GM12801 (cell line): ENCODE data around the gene C1QTNF8.

Experiments
- TF ChIP-seq, protein P1 (sequence below): IDR thresholded peaks from one replicate; pipeline ENCODE4 v1.5.1; 2011; ENCODE audit warnings: control low read depth; ENCODE audit not compliant: insufficient read length; ENCODE audit errors: extremely low read depth

Gene C1QTNF8

DNA sequence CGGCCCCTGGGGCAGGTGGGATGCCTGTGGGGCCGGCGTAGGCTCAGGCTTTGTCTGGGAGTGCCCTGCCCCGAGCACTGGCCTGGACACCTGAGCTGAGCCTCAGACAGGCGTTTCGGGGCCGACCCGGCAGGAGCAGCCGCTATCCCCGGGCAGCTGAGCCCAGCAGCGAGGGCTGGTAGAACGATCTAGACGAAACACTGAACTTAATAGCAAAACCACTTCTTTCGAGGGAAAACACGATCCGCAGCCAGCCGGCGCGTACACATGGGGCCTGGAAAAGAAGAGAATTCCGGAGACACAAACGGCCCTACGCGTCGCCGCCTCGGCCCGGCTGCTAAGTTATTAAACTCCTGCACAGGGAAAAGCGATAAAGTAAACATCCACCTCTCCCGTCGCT, 45.5 kb downstream of the C1QTNF8 start:
- TF ChIP-seq, protein P1, sequence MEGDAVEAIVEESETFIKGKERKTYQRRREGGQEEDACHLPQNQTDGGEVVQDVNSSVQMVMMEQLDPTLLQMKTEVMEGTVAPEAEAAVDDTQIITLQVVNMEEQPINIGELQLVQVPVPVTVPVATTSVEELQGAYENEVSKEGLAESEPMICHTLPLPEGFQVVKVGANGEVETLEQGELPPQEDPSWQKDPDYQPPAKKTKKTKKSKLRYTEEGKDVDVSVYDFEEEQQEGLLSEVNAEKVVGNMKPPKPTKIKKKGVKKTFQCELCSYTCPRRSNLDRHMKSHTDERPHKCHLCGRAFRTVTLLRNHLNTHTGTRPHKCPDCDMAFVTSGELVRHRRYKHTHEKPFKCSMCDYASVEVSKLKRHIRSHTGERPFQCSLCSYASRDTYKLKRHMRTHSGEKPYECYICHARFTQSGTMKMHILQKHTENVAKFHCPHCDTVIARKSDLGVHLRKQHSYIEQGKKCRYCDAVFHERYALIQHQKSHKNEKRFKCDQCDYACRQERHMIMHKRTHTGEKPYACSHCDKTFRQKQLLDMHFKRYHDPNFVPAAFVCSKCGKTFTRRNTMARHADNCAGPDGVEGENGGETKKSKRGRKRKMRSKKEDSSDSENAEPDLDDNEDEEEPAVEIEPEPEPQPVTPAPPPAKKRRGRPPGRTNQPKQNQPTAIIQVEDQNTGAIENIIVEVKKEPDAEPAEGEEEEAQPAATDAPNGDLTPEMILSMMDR = no peak

DNA sequence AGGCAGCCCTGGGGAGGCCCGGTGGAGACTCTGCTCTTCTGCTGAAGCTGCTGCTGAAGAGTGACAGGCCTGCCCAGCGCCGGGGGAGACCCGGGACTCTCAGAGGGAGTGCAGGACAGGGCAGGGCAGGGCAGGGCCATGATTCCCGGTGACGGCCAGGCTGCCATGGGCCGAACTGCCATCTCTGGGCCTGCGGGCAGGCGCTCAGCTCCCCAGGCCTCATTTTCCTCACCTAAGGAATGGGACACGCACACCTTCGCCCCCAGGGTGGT, 46.1 kb downstream of the C1QTNF8 start:
- TF ChIP-seq, protein P1 = no peak

DNA sequence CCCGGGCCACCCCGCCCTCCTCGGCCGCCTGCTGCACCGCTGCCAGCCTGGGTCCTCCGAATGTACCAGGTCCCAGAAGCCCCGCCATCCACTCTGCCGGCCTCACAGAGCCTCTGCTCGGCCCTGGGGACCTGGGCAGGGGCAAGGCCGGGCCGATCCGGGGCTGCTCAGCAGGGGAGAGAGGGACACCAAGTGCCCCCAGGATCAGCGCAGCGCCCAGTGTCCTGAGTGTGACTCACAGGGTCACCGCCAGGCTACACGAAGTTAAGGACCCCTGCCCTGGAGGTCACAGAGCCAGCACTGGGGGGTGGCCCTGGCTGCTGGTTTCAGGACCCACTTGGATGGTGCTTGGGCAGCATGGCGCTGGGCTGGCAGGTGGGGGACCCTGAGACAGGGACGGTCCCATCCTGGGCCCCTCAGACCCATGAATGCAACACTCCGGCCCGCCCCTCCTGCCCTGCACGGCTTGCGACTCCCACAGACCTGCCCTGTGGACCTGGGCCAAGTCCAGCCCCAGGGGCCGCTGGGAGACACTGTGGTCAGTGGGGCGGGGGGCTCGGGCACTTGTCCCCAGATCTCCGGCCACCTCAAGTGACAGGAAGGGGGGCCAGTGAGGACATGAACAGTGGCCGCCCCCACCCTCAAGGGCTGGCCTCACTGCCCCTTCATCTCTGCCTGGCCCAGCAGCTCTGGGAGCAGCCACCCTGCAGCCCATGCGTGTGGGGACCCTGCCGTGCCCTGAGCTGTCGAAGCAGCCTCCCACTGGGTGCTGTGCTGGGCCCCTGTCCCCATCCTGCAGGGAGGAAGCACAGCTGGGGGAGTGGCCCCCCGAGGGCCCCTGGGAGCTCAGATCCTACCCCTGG, 46.7 kb downstream of the C1QTNF8 start:
- TF ChIP-seq, protein P1 = no peak

DNA sequence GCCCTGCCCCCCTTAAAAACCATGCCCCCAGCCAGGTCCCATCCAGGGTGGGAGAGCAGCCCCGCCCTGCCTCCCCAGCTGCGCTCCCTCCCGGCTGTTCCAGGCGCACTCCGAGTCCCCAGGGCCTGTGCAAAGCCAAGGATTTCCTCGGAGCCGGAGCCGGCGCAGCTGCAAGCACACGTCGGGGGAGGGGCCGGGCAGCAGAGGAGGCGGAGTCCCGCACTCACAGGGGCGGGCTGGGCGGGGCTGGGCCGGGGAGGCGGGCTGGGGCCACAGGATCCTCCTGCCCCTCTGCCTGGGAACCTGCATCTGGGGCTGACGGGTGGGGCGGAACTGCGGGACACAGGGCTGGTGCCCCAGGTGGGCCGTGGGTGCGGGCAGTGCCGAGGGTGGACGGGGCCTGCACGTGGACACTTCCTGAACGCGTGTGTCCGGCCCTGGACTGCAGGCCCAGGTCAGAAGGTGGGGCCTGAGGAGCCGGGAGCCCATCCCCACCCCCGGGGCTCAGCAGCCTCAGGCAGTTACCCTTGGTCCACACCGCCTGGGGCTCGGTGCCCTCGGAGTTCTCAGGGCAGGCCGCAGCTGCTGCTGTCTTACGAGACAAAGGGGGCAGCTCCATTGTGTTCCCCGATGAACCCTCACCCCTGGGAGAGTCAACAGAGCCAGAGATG, 47.5 kb downstream of the C1QTNF8 start:
- TF ChIP-seq, protein P1 = no peak

DNA sequence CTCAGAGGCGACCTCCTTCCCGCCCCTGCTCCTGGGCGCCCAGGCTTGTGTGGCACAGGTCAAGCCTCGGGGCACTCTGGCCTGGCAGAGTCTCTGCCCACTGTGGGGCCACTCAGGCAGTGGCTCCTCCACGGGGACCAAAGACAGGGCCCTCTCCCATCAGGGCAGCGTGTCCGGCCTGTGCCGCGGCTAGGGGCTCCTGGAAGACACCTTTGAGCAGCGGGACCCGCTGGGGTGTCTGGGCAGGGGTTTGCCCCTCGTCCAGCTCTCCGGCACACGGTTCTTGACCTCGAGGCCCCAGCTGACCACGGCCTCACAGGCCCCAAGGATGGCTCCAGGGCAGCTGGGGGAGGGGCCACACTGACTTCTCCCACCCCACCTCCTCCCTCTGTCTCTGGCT, 48.2 kb downstream of the C1QTNF8 start:
- TF ChIP-seq, protein P1 = no peak

DNA sequence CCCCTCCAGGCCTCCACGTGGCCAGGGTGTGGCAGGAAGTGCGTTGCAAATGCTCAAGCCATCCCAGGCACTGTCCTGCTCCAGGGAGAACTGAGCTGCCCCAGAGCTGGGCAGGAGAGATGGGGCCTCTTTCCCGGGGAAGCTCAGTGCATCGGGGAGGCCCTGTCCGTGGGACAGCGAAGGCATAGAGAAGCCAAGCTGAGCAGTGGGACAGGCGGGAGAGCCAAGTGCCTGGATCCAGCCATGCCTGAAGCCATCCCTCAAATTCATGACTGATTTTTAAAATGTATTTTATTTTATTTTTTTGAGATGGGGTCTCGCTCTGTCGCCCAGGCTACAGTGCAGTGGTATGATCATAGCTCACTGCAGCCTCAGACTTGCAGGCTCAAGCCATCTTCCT, 48.9 kb downstream of the C1QTNF8 start:
- TF ChIP-seq, protein P1 = no peak

DNA sequence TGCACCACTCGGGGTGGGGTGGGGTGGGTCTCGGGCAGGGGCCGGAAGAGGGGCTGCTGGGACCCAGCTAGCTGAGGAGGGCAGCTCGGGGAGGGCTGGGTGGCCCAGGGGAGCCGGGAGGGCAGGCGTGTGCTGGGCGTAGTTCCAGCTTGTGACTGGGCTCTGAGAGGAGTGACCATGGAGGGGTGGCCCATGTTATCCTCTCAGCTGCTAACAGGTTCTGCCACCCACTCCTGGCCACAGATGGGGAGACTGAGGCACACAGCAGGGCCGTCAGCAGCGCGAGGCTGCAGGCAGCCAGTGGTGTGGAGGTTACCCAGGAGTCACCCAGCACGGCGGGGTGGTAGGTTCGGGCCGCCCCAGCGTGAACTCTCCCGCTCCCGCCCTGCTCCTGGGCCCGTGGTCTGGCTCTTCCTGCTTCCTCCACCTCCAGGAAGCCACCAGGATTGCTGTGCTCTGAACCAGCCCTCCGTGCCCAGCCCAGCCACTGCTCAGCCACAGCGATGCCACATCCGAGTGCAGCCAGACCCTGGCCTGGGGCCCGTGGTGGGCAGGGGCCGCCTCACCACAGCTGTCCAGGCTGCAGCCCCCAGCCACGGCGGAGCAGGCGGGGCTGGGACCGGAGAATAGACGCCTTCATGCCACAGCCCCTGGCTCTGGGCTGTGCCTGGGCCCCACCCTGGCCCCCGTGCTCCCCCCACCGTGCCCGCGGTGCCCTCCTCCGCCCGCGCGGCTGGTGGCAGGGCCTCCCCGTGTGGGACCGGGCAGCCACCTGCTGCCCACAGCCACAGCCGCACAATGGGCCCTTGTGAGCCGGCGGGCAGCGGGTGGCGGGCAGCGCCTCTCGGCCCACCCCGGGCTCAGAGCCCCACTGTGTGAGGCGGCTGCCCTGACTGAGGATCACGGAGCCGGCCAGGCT, 49.8 kb downstream of the C1QTNF8 start:
- TF ChIP-seq, protein P1 = no peak
